Uterus (tissue), 4 donors: Measurements from ENCODE around the gene PSMB8. TPM values are rescaled to one million over a fixed set of nuclear protein-coding genes. Genes with fewer than 3 reads are reported as not detected.

ENCODE experiments used
- DNase-seq, 2 donors: peaks; one replicate each; pipeline ENCODE4 v3.0.0-alpha.2; 2019 to 2020
- H3K27ac ChIP-seq, 2 donors: fragments of 200-600 bp; sonication (generic); 1 replicate in 1 of 2; 2 replicates in 1 of 2; pipeline ENCODE4 v1.5.1; 2016 to 2018
- H3K27me3 ChIP-seq, 2 donors: fragments of 200-600 bp; sonication (generic); one replicate each; pipeline ENCODE4 v1.5.1; 2018 to 2019; ENCODE audit warnings: control low read depth in 1 of 2
- H3K36me3 ChIP-seq, 2 donors: fragments of 200-600 bp; sonication (generic); one replicate each; pipeline ENCODE4 v1.5.1; 2019; ENCODE audit warnings: control low read depth in 1 of 2
- H3K4me1 ChIP-seq, 2 donors: fragments of 200-600 bp; sonication (generic); one replicate each; pipeline ENCODE4 v1.5.1; 2018 to 2019; ENCODE audit warnings: control low read depth in 1 of 2
- H3K4me3 ChIP-seq, 2 donors: fragments of 200-600 bp; sonication (generic); 1 replicate in 1 of 2; 2 replicates in 1 of 2; pipeline ENCODE4 v1.5.1; 2018 to 2019; ENCODE audit warnings: mild to moderate bottlenecking in 1 of 2
- H3K9me3 ChIP-seq, 2 donors: fragments of 200-600 bp; sonication (generic); one replicate each; pipeline ENCODE4 v1.5.1; 2019; ENCODE audit warnings: control low read depth in 1 of 2
- CTCF ChIP-seq, 4 experiments: fragments of 200-600 bp in 2 of 4; fragments of 450-650 bp in 2 of 4; sonication (generic) in 2 of 4; IDR thresholded peaks; one replicate each; pipeline ENCODE4 v1.5.1; 2016 to 2019; ENCODE audit warnings: antibody characterized with exemption in 4 of 4, mild to moderate bottlenecking in 2 of 4, moderate library complexity in 1 of 4
- POLR2A ChIP-seq, 2 donors: fragments of 450-650 bp; IDR thresholded peaks; one replicate each; pipeline ENCODE4 v1.6.1; 2016; ENCODE audit warnings: antibody characterized with exemption in 2 of 2, mild to moderate bottlenecking in 1 of 2, moderate library complexity in 1 of 2
- intact Hi-C: fragments of 100-400 bp; cut with DNase I; formaldehyde crosslinking; loops from one replicate; pipeline ENCODE4 v1.15.1; 2023; ENCODE audit warnings: low total_unique reads
- total RNA-seq, 4 donors: library from RNA; depleted of rRNA in 3 of 4; stranded (reverse); fragments of >200 nt in 3 of 4; gene quantifications; one replicate each; pipeline versions ENCODE4 v1.1.0 to v1.2.4, GENCODE V29; 2014 to 2023
- donor health status: DM: yes; HTN: yes; CAD: no.

Gene PSMB8
- total RNA-seq, 4 donors from 2014 or later, result 23.5 to 60.1 (median 27.2) TPM

- Histone ChIP-seq H3K4me3 (no peak overlapping the region), H3K4me1 (no peaks in the 10 kb centered on the region), H3K27me3 (no peaks in the 10 kb centered on the region), H3K36me3 (no peaks in the 10 kb centered on the region), H3K9me3 (no peaks in the 10 kb centered on the region), H3K27ac (peak overlapping the region; percentile 90 to 96)
- intact Hi-C loops, result no loop called here
- DNase-seq, result no peak
- TF ChIP-seq CTCF (IDR thresholded peaks at IDR 0.05) (no peak), POLR2A (IDR thresholded peaks at IDR 0.05) (no peak)
These were observed 1.6 kb upstream of the PSMB8 start for GRCh38 chr6:32845384-32845884.

- TF ChIP-seq POLR2A (IDR thresholded peaks at IDR 0.05) (no peak), CTCF (IDR thresholded peaks at IDR 0.05) (no peak)
- intact Hi-C loops, result no loop called here
- H3K36me3 ChIP-seq, result no peaks in the 10 kb centered on the region
These were observed 1.1 kb upstream of the PSMB8 start for GRCh38 chr6:32844839-32845383.

GRCh38 chr6:32843331-32843978, 392 bp downstream of the PSMB8 start:
- no peak for DNase-seq
- H3K4me1 ChIP-seq, result no peaks in the 10 kb centered on the region
- peak overlapping the region; percentile 90 to 96 for H3K27ac ChIP-seq
- intact Hi-C loops, result no loop called here
- no peak for TF ChIP-seq CTCF (IDR thresholded peaks at IDR 0.05)
- no peak for TF ChIP-seq POLR2A (IDR thresholded peaks at IDR 0.05)
- H3K9me3 ChIP-seq, result no peaks in the 10 kb centered on the region
- H3K4me3 ChIP-seq, result peak overlapping the region; percentile 68 to 72
- no peaks in the 10 kb centered on the region for H3K27me3 ChIP-seq
- H3K36me3 ChIP-seq, result no peaks in the 10 kb centered on the region

More at GRCh38 chr6:32844839-32845383, 1.1 kb upstream of the PSMB8 start:
- Histone ChIP-seq H3K27me3 (no peaks in the 10 kb centered on the region), H3K9me3 (no peaks in the 10 kb centered on the region), H3K27ac (peak overlapping the region; percentile 90 to 96), H3K4me3 (peak overlapping the region; percentile 68 to 72), H3K4me1 (no peaks in the 10 kb centered on the region)
- no peak for DNase-seq

GRCh38 chr6:32842690-32843089, 1.2 kb downstream of the PSMB8 start:
- no peaks in the 10 kb centered on the region for H3K36me3 ChIP-seq
- H3K4me1 ChIP-seq, result no peaks in the 10 kb centered on the region
- intact Hi-C loops, result no loop called here
- H3K4me3 ChIP-seq, result no peak overlapping the region
- DNase-seq, result no peak
- TF ChIP-seq POLR2A (IDR thresholded peaks at IDR 0.05) (no peak), CTCF (IDR thresholded peaks at IDR 0.05) (no peak)
- no peaks in the 10 kb centered on the region for H3K27me3 ChIP-seq
- no peaks in the 10 kb centered on the region for H3K9me3 ChIP-seq
- H3K27ac ChIP-seq, result peak overlapping the region; percentile 90 to 96

DNA sequence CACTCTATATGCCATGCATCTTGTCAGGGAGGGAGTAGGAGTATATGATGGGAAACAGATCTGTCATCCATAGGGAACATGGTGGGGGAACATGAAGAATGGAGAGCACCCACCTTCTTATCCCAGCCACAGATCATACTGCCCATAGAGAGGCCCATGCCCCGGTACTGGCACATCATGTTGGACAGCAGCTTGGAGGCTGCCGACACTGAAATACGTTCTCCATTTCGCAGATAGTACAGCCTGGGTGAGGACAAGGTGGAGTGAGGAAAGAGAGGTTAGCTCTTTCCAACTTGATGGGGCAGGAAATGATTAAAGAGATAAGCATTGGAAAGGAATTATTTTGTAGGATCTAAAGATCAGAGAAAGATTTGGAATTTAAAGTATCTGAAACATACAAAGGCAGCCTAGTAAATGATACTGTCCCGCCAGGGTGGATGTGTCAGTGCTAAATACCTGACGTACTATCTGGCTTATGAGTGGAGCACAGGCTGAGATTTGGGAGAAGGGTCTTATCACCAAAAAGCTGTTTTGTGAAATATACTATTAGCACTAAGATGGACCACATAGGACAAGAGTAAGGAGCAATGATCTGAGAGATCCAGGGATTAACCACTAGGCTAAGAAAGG, 1.7 kb downstream of the PSMB8 start:
- Histone ChIP-seq H3K27ac (peak overlapping the region in 1 of 2 donors; percentile 96), H3K4me3 (no peak overlapping the region), H3K4me1 (no peaks in the 10 kb centered on the region), H3K36me3 (no peaks in the 10 kb centered on the region), H3K9me3 (no peaks in the 10 kb centered on the region), H3K27me3 (no peaks in the 10 kb centered on the region)
- no peak for TF ChIP-seq POLR2A (IDR thresholded peaks at IDR 0.05)
- TF ChIP-seq CTCF (IDR thresholded peaks at IDR 0.05), result no peak
- no peak for DNase-seq
- intact Hi-C loops, result no loop called here
